ENCODE results near the gene WWOX. TPM values are rescaled to one million over a fixed set of nuclear protein-coding genes. Genes with fewer than 3 reads are reported as not detected.

WWOX gene
- total and polyA plus RNA-seq, 2 experiments from 2014 or later = 17.0 to 39.8 TPM

GRCh38 chr16:78154729-78155461, 55.4 kb downstream of the WWOX start:
- Histone ChIP-seq H3K36me3 (replicated peaks; ENCODE audit: insufficient read depth, low read depth) (no peaks in the 10 kb centered on the region), H3K9me3 (ENCODE audit: low read depth) (no peaks in the 10 kb centered on the region), H4K20me1 (ENCODE audit: insufficient read depth, poor library complexity, severe bottlenecking) (no peaks in the 10 kb centered on the region), H3K27me3 (no peaks in the 10 kb centered on the region), H3K9me2 (replicated peaks; ENCODE audit: insufficient read depth) (no peaks in the 10 kb centered on the region), H3K79me2 (no peaks in the 10 kb centered on the region), H2AFZ (no peak overlapping the region), H3K27ac (no peak overlapping the region), H3K4me3 (no peak overlapping the region), H3K4me1 (ENCODE audit: insufficient read depth) (peaks cover 7% of the 10 kb centered on the region), H3K4me2 (no peak overlapping the region)
- WGBS (ENCODE audit: low lambda C conversion rate, missing lambda C conversion rate) = 79% methylated on average over 5 of the region's 5 CpGs
- TF ChIP-seq, protein P1, sequence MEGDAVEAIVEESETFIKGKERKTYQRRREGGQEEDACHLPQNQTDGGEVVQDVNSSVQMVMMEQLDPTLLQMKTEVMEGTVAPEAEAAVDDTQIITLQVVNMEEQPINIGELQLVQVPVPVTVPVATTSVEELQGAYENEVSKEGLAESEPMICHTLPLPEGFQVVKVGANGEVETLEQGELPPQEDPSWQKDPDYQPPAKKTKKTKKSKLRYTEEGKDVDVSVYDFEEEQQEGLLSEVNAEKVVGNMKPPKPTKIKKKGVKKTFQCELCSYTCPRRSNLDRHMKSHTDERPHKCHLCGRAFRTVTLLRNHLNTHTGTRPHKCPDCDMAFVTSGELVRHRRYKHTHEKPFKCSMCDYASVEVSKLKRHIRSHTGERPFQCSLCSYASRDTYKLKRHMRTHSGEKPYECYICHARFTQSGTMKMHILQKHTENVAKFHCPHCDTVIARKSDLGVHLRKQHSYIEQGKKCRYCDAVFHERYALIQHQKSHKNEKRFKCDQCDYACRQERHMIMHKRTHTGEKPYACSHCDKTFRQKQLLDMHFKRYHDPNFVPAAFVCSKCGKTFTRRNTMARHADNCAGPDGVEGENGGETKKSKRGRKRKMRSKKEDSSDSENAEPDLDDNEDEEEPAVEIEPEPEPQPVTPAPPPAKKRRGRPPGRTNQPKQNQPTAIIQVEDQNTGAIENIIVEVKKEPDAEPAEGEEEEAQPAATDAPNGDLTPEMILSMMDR (IDR thresholded peaks at IDR 0.05; ENCODE audit: poor library complexity) = no peak
- TF ChIP-seq EZH2 (IDR thresholded peaks at IDR 0.05; ENCODE audit: borderline replicate concordance) (no peak), EZH2phosphoT487 (IDR thresholded peaks at IDR 0.05; ENCODE audit: low read depth, severe bottlenecking, unreplicated experiment) (no peak)
- DNase-seq (ENCODE audit: low spot score) = no peak

- H3K79me2 ChIP-seq = no peaks in the 10 kb centered on the region
- TF ChIP-seq, protein P1 (IDR thresholded peaks at IDR 0.05; ENCODE audit: poor library complexity) = no peak
- no peak for TF ChIP-seq EZH2 (IDR thresholded peaks at IDR 0.05; ENCODE audit: borderline replicate concordance)
- H3K9me3 ChIP-seq (ENCODE audit: low read depth) = no peaks in the 10 kb centered on the region
- H3K4me3 ChIP-seq = no peak overlapping the region
- no peaks in the 10 kb centered on the region for H4K20me1 ChIP-seq (ENCODE audit: insufficient read depth, poor library complexity, severe bottlenecking)
- H3K36me3 ChIP-seq (replicated peaks; ENCODE audit: insufficient read depth, low read depth) = no peaks in the 10 kb centered on the region
- H3K27me3 ChIP-seq = no peaks in the 10 kb centered on the region
- H3K4me2 ChIP-seq = peak overlapping the region; percentile 51
- no peak overlapping the region for H2AFZ ChIP-seq
- H3K27ac ChIP-seq = no peak overlapping the region
- no peaks in the 10 kb centered on the region for H3K9me2 ChIP-seq (replicated peaks; ENCODE audit: insufficient read depth)
- H3K4me1 ChIP-seq (ENCODE audit: insufficient read depth) = peaks cover 7% of the 10 kb centered on the region
- no peak for DNase-seq (ENCODE audit: low spot score)
- 40% methylated on average over 7 of the region's 7 CpGs for WGBS (ENCODE audit: low lambda C conversion rate, missing lambda C conversion rate)
Observed at GRCh38 chr16:78155791-78156345, 56.4 kb downstream of the WWOX start.

DNA sequence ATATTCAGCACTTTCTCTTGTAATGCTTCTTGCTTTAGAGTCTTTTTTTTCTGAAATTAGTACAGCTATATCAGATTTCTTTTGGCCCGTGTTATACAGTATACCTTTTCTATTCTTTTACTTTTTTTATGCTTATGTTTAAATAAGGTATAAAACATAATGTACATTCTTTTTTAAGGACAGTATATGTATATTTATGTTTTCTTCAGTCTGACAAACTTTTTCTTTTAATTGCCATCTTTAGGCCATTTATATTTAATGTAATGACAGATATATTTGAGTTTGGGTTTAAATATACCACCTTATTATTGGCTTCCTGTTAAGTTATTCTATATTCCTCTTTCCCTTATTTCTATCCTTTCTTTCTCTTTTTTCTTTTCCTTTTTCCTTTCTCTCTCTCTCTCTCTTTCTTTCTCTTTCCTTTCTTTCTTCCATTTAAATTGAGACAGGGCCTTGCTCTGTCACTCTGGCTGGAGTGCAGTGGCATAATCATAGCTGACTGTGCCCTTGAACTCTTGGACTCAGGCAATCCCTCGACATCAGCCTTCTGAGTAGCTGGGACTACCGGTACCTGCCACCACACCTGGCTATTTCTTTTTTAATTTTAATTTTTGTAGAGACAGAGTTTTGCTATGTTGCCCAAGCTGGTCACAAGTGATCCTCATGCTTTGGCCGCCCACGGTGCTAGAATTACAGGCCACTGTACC, 61.7 kb downstream of the WWOX start:
- Histone ChIP-seq H3K79me2 (no peaks in the 10 kb centered on the region), H3K4me1 (ENCODE audit: insufficient read depth) (peaks cover under 1% of the 10 kb centered on the region), H2AFZ (no peak overlapping the region), H3K4me2 (no peak overlapping the region), H4K20me1 (ENCODE audit: insufficient read depth, poor library complexity, severe bottlenecking) (no peaks in the 10 kb centered on the region), H3K27me3 (no peaks in the 10 kb centered on the region), H3K9me2 (replicated peaks; ENCODE audit: insufficient read depth) (no peaks in the 10 kb centered on the region), H3K27ac (no peak overlapping the region), H3K4me3 (no peak overlapping the region), H3K36me3 (replicated peaks; ENCODE audit: insufficient read depth, low read depth) (no peaks in the 10 kb centered on the region), H3K9me3 (ENCODE audit: low read depth) (no peaks in the 10 kb centered on the region)
- 96% methylated on average over 5 of the region's 5 CpGs for WGBS (ENCODE audit: low lambda C conversion rate, missing lambda C conversion rate)
- no peak for DNase-seq (ENCODE audit: low spot score)
- TF ChIP-seq EZH2 (IDR thresholded peaks at IDR 0.05; ENCODE audit: borderline replicate concordance) (no peak), EZH2phosphoT487 (IDR thresholded peaks at IDR 0.05; ENCODE audit: low read depth, severe bottlenecking, unreplicated experiment) (no peak)
- TF ChIP-seq, protein P1 (IDR thresholded peaks at IDR 0.05; ENCODE audit: poor library complexity) = no peak

Measured in hepatocyte (in vitro differentiated cells).